Endometrial microvascular endothelial cells (primary cell): Measurements from ENCODE around the gene FUOM. TPM values are rescaled to one million over a fixed set of nuclear protein-coding genes. Genes with fewer than 3 reads are reported as not detected.
"Not testable (repeated sequence)": the region's sequence is repeated elsewhere in the genome, so short reads cannot be mapped to it uniquely, and the experiment has no call there.

Source experiments
- in situ Hi-C: cut with HindIII; loops from 2 replicates; pipeline ENCODE4 v1.10.0; 2017; ENCODE audit warnings: low sequenced_read_pairs, low pct_unique_long_range_greater_than_20kb; ENCODE audit errors: inconsistent ontology term
- total RNA-seq: library from RNA; depleted of rRNA; stranded (reverse); fragments of >200 nt; gene quantifications from one replicate; pipeline ENCODE4 v1.2.3, GENCODE V29; 2015; ENCODE audit errors: inconsistent ontology term

Gene FUOM
- total RNA-seq, 1 donor from 2014 or later = 9.9 TPM

DNA sequence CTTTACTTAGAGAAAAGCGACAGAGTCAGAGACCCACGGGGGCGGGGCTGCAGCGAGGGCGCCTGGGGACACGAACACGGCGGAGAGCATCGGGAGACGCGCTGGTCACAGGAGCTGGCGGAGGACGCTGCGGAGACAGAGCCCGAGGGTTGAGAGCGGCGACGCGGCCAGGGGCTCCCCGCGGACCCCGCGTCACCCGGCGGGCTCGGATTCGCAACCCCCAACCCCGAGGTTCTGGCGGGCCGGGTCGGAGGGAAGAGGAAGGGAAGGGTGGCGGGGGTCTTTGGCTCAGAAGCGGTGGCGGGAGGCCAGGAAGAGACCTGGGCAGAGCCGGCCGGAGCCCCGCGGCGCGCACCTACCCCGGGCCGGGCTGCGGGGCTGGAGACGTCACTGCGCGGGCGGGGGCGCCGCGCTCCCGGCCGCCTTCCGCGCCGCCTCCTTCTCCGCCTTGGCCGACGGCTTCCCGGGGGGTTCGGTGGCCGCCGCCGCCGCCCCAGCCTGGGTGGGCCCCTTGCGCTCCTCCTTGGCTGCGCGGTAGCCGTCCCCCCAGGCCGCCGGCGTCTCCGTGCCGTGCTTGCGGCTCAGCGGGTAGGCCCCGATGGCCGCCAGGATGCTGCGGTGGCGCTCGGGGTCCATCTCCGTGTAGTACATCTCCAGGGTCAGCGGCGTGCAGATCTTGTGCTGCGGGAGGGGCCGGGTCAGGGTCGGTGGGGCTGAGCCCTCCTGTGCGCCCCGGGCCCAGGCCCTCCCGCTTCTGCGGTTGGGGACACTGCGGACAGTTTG, 32.2 kb downstream of the FUOM start:
- in situ Hi-C loops = no loop called here

DNA sequence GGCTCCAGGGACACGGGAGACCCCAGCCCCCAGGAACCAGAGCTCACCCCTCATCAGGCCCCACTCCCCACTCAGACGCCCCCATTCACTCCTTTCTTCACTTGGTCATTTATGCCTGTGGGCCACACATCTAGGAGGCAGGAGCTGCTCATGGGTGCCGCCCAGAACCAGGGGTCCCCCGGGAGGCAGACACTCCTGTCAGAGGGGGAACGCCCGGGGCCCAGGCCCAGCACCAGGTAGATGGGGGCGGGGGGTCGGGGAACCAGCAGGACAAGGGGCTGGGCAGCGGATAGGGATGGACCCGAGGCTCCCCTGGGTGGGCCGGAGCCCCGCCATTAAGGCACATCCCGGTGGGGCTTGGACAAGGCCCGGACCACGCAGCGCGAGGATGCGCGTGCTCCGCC, 33.0 kb downstream of the FUOM start:
- in situ Hi-C loops = no loop called here

DNA sequence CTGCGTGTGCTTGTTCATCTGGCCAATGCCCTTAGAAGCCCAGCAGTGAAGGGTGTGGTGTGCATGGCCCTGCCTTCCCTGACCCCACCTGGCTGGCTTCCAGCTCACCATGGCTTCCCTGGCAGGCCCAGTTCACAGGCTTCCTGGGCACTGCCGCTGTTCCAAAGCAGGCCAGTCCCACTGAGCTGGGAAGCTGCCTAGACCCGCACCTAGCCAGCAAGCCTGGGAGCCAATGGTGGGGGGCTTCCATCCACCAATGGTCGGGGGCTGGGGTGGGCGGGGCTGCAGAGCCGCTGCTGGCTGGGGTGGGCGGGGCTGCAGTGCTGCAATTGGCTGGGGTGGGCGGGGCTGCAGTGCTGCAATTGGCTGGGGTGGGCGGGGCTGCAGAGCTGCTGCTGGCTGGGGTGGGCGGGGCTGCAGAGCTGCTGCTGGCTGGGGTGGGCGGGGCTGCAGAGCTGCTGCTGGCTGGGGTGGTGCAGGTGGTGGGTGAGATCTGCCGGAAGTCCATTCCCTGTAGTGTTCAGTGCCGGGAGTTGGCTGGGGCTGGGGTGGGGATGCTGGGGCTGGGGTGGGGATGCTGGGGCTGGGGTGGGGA, 33.5 kb downstream of the FUOM start:
- in situ Hi-C loops = no loop called here

DNA sequence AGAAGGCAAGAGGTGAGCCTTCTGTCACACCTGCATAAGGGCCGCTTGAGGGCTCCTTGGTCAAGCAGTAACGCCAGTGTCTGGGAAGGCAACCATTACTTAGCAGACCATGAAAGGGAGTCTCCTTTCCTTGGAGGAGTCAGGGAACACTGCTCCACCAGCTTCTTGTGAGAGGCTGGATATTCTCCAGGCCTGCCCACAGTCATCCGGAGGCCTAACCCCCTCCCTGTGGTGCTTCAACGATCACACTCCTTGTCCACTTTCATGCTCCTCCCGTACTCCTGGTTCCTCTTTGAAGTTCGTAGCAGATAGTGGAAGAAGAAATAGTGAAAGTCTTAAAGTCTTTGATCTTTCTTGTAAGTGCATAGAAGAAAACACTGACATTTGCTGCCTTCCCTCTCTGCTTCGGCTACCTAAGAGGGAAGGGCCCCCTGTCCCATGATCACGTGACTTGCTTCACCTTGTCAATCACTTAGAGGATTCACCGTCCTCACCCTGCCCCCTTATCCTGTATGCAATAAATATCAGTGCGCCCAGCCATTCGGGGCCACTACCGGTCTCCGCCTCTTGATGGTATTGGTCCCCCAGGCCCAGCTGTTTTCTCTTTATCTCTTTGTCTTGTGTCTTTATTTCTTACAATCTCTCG, 35.6 kb downstream of the FUOM start:
- in situ Hi-C loops = not testable (repeated sequence)

DNA sequence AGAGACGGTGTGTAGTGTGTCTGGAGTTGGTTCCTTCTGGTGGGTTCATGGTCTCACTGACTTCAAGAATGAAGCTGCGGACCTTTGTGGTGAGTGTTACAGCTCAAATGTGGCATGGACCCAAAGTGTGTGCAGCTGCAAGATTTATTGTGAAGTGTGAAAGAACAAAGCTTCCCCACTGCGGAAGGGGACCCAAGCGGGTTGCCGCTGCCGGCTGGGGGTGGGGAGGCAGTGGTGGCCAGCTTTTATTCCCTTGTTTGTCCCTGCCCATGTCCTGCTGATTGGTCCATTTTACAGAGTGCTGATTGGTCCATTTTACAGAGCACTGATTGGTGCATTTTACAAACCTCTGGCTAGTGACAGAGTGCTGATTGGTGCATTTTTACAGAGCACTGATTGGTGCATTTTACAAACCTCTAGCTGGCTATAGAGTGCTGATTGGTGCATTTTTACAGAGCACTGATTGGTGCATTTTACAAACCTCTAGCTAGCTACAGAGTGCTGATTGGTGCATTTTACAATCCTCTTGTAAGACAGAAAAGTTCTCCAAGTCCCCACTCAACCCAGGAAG, 36.9 kb downstream of the FUOM start:
- in situ Hi-C loops = not testable (repeated sequence)

DNA sequence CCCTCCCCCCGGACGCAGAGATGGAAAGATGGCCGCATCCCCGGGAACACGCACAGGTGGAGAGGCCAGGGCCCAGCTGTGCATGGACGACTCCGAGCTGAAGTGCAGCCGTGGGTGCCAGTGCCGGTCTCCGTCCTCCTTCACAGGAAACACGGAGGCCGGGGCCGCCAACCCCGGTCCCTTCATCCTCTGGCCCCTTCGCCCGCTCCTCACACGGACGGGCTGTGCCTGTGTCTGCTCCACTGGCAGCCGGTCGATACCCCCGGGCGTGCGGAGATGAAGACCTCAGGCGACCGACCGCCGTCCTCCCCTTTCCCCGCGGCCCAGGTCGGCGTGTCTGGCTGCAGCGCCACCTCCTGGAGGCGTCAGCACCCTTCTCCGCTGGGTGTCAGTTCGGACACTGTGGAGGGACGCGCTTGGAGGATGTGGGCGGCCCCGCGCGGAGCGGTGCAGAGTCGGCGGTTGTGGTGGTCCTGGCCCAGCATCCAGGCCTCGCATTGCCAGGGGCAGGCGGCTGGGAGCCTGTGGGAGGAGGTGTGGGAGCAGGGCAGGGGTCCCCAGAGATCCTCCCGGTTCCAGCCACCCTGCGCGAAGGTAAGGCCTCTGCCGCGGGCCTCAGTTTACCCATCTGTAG, 39.2 kb downstream of the FUOM start:
- in situ Hi-C loops = no loop called here

DNA sequence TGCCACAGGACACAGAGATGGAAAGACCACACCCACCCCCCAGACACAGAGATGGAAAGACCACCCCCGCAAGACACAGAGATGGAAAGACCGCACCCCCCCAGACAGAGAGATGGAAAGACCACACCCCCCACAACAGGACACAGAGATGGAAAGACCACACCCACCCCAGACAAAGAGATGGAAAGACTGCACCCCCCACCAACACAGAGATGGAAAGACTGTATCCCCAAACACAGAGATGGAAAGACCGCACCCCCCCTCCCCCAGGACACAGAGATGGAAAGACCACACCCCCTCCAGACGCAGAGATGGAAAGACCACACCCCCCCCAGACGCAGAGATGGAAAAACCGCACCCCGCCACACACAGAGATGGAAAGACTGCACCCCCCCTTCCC, 41.1 kb downstream of the FUOM start:
- in situ Hi-C loops = no loop called here

DNA sequence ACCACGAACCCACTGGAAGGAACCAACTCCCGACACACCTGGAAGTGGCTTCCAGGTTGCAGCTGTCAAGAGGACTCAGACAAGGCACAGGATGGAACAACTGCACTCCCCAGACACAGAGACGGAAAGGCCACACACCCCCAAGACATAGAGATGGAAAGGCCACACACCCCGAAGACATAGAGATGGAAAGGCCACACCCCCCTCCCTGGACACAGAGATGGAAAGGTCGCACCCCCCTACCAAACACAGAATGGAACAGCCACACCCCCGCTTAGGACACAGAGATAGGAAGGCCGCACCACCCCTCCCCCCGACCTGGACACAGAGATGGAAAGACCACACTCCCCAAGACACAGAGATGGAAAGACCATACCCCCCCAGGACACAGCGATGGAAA, 41.6 kb downstream of the FUOM start:
- in situ Hi-C loops = no loop called here

DNA sequence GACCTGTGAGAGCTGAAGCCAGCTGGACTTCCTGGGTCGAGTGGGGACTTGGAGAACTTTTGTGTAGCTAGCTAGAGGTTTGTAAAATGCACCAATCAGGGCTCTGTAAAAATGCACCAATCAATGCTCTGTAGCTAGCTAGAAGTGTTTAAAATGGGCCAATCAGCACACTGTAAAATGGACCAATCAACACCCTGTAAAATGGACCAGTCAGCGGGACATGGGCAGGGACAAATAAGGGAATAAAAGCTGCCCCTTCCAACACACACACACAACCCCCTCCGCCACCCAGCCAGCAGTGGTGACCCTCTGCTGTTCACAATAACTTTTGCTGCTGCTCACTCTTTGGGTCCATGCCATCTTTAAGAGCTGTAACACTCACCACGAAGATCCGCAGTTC, 42.0 kb downstream of the FUOM start:
- in situ Hi-C loops = no loop called here

DNA sequence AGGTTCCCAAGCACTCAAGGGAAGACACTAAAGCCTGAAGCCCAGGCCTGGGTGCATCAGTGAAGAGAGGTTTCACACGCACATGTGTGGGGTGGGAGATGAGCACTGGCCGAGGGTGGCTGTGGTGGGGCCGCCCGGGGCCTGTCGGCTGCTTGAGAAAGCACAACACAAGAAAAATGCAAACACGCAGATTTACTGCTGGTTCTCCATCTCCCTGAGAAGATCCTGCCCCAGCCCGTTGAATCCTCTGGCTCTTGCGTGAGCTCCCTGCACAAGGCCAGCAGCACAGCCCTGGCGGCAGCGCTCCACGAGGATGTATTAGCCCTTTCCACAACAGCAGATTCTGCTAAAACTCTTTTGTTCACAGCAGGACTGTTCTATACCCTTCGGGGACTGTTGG, 42.9 kb downstream of the FUOM start:
- in situ Hi-C loops = no loop called here

DNA sequence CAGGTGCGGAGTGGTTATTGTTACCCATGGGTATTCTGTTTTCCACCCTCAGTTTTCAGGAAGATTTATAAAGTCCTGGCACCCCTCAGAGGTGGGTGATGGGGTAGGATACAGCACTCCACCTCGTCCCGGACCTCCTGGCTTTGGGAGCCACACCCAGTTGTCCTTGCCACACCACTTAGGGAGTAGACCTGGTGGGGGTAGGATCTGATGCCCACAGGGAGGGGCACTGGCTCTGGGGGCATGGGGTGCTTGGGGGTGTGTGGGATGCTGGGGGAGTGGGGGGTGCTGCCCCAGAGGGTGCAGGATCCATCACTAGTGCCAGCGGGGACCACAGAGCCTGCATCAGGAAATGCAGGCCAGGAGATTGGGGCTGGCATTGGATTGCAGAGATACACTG, 44.6 kb downstream of the FUOM start:
- in situ Hi-C loops = no loop called here

DNA sequence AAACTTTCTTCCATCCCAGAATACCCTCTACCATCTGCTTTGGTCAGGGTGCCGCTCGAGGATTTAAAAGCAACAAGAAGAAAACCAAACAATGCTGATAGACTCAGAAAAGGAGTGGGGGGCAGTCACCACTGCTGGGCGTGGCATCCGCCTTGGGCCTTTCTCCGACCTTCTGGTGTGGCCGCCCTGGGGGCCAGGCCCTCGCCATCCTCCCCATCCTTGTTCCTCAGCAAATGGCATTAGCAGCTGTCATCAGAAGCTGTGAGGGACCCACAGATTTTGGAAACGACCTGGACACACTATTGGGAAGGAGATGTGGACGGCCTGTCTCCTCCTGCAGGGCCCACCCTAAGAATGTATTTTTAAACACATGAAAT, 45.1 kb downstream of the FUOM start:
- in situ Hi-C loops = no loop called here

DNA sequence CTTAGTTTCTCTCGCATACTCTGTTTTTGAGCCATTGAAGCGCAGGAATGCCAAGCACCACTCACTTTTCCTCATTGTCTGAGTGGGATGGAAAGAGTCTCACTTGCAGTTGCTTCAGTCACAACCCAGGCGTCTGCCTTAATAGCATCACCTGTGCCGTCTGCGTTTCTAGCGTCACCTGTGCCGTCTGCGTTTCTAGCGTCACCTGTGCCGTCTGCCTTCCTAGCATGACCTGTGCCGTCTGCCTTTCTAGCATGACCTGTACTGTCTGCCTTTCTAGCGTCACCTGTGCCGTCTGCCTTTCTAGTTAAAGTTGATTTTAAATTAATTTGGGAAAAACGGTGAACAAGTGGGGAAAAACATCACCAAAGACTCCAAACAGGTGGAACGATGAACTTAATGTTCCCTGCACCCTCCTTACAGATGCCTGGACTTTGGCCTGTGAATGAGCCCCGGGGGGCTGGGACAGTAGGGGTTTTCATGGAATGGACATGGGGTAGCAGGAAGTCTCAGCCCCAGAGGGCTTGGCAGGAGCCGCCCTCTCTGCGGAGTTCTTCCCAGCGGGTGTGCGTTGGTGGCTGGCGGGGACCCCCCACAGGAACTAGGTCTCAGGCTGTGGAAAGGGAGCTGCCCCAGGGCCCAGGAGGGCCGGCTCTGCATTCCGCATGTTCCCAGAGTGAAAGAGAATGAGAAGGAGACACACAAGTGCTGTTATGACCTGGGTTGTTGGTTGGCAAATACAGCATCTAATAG, 45.6 kb downstream of the FUOM start:
- in situ Hi-C loops = no loop called here

DNA sequence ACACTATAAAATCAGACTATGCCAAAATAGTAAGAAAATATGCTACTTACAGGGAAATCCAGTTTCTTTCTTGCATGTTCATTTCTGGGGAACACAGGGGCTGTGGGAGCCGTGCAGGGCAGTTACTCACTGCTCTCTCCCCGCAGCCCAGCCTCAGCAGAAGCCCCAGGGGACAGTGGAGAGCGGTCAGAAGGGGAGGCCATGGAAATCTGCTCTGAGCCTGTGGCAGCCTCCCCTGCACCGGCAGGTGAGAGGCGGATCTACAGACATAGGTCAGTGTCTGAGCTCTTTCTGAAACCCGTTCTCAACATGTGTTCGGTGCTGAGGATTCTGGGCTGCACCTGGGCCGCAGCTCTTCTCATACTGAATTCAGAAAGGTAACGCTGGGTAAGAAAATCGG, 46.2 kb downstream of the FUOM start:
- in situ Hi-C loops = no loop called here

DNA sequence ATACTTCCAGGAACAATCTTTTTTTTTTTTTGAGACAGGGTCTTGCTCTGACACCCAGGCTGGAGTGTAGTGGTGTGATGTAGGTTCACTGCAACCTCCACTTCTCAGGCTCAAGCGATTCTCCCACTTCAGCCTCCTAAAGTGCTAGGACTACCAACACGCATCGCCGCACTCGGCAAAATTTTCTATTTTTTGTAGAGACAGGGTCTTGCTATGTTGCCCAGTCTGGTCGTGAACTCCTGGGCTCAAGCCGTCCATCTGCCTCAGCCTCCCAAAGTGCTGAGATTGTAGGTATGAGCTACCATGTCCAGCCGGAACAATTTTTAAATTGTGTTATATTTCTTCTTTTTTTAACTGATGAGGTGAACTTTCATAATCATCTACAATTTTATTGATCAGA, 47.0 kb downstream of the FUOM start:
- in situ Hi-C loops = no loop called here

DNA sequence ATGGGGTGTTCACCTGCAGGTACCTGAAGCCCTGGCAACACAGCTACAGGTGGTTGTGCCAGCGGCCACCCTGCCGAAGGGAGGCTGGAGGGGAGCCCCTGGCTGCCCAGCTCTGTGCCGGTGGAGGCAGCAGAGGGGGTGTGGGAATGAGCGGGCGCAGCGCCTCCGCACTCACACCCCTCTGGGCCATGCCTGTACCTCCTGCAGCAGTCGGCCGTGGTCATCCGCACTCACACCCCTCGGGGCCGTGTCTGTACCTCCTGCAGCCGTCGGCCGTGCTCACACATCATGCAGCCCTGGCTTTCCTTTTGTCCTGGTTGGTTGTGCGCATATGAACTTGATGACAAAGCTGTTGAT, 47.4 kb downstream of the FUOM start:
- in situ Hi-C loops = no loop called here

DNA sequence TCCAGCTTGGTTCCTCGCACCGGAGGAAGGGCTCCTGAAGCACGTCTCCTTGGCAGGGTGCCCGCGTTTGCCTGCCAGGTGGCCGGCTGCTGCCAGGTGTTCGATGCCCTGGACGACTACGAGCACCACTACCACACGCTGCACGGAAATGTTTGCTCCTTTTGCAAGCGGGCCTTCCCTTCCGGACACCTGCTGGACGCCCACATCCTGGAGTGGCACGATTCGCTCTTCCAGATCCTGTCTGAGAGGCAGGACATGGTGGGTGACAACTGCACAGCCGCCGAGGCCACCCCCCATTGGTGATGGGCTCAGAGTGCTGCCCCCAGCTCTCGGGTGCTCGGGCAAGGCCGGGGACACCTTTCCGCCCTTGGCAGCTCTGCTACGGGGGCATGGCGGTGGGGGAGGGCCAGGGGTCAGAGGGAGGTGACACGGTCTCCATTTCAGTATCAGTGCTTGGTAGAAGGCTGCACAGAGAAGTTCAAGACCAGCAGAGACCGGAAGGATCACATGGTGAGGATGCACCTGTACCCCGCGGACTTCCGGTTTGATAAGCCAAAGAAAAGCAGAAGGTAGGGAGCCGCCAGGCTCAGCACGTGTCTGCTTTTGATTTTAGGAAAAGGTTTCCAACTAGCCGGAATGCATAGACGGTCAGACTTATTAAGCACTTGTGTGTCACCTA, 48.0 kb downstream of the FUOM start:
- in situ Hi-C loops = no loop called here

DNA sequence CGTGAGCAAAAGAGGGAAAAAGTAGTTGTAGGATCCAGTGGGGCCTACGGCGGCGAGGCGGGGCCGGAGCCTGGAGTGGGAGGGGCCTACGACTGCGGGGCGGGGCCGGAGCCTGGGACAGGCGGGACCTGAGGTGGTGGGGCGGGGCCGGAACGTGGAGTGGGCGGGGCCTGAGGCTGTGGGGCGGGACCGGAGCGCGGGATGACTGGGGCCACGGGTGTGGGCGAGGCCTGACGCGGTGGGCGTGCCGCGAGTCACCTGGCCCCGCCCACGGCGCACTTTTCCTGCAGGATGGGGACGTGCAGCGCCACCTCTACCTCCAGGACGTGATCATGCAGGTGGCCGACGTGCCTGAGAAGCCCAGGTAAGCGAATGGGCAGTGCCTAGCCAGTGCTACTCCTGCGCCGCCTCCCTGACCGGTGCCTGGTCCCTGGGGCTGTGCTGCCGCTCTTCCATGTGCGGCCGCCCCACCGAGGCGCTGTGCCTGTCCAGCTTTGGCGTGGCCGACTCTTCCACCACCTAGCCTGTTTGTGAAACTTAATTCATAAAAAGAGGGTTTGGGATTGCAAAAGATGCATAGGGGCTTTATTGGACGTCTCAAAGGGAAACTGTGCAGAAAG, 48.6 kb downstream of the FUOM start:
- in situ Hi-C loops = no loop called here
